ENCODE data around the gene ELP1. TPM values are rescaled to one million over a fixed set of nuclear protein-coding genes. Genes with fewer than 3 reads are reported as not detected.
"Not testable (repeated sequence)": the region's sequence is repeated elsewhere in the genome, so short reads cannot be mapped to it uniquely, and the experiment has no call there.

Gene ELP1
- total RNA-seq, 1 donor from 2014 or later: 23.2 TPM

DNA sequence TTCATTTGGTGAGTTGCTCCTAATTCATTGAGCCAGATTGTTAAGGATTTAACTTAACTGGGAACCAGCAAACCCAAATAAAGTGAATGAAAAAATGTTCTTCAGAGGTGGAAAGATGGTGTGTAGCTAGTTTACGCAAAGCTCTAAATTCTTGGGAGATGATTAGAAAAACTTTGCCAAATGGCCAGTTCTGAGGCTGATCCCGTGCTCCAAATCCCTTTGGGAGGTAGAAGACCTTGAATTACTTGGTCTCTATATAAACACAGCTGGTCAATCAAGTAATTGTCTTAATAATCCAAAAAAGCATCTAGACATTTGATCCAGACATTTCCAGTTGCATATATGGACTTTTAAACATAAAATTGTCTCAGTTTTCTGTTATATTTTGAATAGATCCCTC is 89.5 kb downstream of the ELP1 start:
- TF ChIP-seq, protein P1, sequence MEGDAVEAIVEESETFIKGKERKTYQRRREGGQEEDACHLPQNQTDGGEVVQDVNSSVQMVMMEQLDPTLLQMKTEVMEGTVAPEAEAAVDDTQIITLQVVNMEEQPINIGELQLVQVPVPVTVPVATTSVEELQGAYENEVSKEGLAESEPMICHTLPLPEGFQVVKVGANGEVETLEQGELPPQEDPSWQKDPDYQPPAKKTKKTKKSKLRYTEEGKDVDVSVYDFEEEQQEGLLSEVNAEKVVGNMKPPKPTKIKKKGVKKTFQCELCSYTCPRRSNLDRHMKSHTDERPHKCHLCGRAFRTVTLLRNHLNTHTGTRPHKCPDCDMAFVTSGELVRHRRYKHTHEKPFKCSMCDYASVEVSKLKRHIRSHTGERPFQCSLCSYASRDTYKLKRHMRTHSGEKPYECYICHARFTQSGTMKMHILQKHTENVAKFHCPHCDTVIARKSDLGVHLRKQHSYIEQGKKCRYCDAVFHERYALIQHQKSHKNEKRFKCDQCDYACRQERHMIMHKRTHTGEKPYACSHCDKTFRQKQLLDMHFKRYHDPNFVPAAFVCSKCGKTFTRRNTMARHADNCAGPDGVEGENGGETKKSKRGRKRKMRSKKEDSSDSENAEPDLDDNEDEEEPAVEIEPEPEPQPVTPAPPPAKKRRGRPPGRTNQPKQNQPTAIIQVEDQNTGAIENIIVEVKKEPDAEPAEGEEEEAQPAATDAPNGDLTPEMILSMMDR (IDR thresholded peaks at IDR 0.05; ENCODE audit: unreplicated experiment): no peak
- no peaks in the 10 kb centered on the region for H3K27me3 Mint-ChIP-seq (ENCODE audit: unreplicated experiment)
- no peaks in the 10 kb centered on the region for H3K9me3 Mint-ChIP-seq (ENCODE audit: unreplicated experiment)
- H3K4me1 Mint-ChIP-seq (ENCODE audit: unreplicated experiment): peaks cover 9% of the 10 kb centered on the region
- no peak overlapping the region for H3K4me3 Mint-ChIP-seq (ENCODE audit: unreplicated experiment)
- DNase-seq (ENCODE audit: low spot score): no peak
- no peaks in the 10 kb centered on the region for H3K36me3 Mint-ChIP-seq (ENCODE audit: low read depth, unreplicated experiment)
- no peak overlapping the region for H3K27ac Mint-ChIP-seq (ENCODE audit: unreplicated experiment)

DNA sequence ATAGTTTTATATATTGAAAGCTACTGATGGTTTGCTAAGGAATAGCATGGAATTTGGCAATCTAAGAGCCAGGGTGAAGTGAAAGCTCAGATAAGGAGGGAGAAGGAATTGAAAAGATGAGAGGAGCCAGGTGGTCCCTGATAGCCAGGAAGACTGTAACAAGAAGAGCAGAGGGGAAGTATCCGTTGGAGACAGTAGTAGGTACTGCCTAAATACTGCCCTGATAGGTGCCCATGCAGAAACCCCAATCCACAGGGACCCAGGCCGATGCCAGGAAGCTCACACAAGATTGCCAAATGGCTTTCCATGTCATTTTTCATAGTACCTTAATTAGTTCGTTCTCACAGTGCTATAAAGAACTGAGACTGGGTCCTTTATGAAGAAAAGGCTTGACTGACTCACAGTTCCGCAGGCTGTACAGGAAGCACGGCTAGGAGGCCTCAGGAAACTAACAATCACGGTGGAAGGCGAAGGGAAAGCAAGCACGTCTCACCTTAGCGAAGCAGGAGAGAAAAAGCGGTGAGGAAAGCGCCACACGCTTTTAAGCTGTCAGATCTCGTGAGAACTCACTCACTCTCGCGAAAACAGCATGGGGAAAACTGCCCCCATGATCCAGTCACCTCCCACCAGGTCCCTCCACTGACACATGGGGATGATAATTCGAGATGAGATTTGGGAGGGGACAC is 91.2 kb downstream of the ELP1 start:
- no peak overlapping the region for H3K4me3 Mint-ChIP-seq (ENCODE audit: unreplicated experiment)
- TF ChIP-seq, protein P1 (IDR thresholded peaks at IDR 0.05; ENCODE audit: unreplicated experiment): no peak
- no peaks in the 10 kb centered on the region for H3K9me3 Mint-ChIP-seq (ENCODE audit: unreplicated experiment)
- peak; percentile 17 for DNase-seq (ENCODE audit: low spot score)
- H3K27ac Mint-ChIP-seq (ENCODE audit: unreplicated experiment): peak overlapping the region; percentile 64
- no peaks in the 10 kb centered on the region for H3K36me3 Mint-ChIP-seq (ENCODE audit: low read depth, unreplicated experiment)
- H3K27me3 Mint-ChIP-seq (ENCODE audit: unreplicated experiment): no peaks in the 10 kb centered on the region
- peaks cover 9% of the 10 kb centered on the region for H3K4me1 Mint-ChIP-seq (ENCODE audit: unreplicated experiment)

DNA sequence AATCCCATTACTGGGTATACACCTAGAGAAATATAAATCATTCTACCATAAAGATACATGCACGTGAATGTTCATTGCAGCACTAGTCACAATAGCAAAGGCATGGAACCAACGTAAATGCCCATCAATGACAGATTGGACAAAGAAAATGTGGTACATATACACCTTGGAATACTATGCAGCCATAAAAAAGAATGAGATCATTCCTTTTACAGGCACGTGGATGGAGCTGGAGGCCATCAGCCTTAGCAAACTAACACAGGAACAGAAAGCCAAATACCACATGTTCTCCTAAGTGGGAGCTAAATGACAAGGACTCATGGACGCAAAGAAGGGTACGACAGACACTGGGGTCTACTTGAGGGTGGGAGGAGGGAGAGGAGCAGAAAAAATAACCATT is 94.4 kb downstream of the ELP1 start:
- not testable (repeated sequence) for DNase-seq (ENCODE audit: low spot score); H3K36me3 Mint-ChIP-seq (ENCODE audit: low read depth, unreplicated experiment); H3K9me3 Mint-ChIP-seq (ENCODE audit: unreplicated experiment); H3K4me3 Mint-ChIP-seq (ENCODE audit: unreplicated experiment); H3K27me3 Mint-ChIP-seq (ENCODE audit: unreplicated experiment); H3K27ac Mint-ChIP-seq (ENCODE audit: unreplicated experiment)
- peaks cover 20% of the 10 kb centered on the region for H3K4me1 Mint-ChIP-seq (ENCODE audit: unreplicated experiment)

DNA sequence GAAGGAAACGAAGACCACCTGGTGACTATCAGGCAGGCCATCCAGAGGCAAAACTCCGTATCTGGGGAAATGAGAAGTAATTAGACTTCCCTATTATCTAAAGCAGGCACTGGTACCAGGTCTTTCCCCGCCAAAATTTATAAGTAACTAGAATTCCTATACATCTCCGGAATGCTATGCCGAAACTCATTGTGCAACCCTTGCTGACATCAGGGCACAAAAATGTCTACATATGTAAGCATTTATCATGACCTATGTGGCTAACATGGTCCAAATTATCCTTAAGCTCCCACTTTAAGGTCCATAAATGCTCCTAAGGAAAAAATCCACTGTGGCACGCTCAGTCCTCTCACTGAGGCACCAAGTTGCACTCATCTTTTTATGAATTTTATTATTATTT is 95.9 kb downstream of the ELP1 start:
- Mint-ChIP-seq H3K27me3 (ENCODE audit: unreplicated experiment) (no peaks in the 10 kb centered on the region), H3K4me1 (ENCODE audit: unreplicated experiment) (peaks cover 20% of the 10 kb centered on the region), H3K27ac (ENCODE audit: unreplicated experiment) (no peak overlapping the region), H3K36me3 (ENCODE audit: low read depth, unreplicated experiment) (no peaks in the 10 kb centered on the region), H3K9me3 (ENCODE audit: unreplicated experiment) (no peaks in the 10 kb centered on the region), H3K4me3 (ENCODE audit: unreplicated experiment) (no peak overlapping the region)
- DNase-seq (ENCODE audit: low spot score): no peak
- TF ChIP-seq, protein P1 (IDR thresholded peaks at IDR 0.05; ENCODE audit: unreplicated experiment): no peak

DNA sequence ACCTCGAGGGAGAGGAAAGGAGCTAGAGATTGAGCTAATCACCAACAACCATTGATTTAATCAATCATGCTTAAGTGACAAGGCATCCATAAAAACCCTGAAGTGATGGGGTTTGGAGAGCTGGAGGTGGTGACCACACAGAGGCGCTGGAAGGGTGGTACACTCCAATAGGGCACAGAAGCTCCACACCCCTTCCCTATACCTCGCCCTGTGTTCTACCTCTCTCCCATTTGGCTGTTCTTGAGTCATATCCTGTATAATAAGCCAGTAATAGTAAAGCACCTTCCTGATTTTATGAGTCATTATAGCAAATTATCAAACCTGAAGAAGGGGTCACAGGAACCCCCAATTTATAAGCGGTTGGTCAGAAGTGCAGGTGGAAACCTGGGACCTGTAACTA is 96.4 kb downstream of the ELP1 start:
- Mint-ChIP-seq H3K9me3 (ENCODE audit: unreplicated experiment) (no peaks in the 10 kb centered on the region), H3K4me3 (ENCODE audit: unreplicated experiment) (no peak overlapping the region), H3K36me3 (ENCODE audit: low read depth, unreplicated experiment) (no peaks in the 10 kb centered on the region), H3K27ac (ENCODE audit: unreplicated experiment) (no peak overlapping the region), H3K27me3 (ENCODE audit: unreplicated experiment) (no peaks in the 10 kb centered on the region), H3K4me1 (ENCODE audit: unreplicated experiment) (peaks cover 15% of the 10 kb centered on the region)
- DNase-seq (ENCODE audit: low spot score): no peak
- TF ChIP-seq, protein P1 (IDR thresholded peaks at IDR 0.05; ENCODE audit: unreplicated experiment): no peak
